ENCODE measurements around the gene ANTKMT.
"Not testable (repeated sequence)": the region's sequence is repeated elsewhere in the genome, so short reads cannot be mapped to it uniquely, and the experiment has no call there.

ANTKMT gene

GRCh38 chr16:681746-682427, 39.1 kb upstream of the ANTKMT start:
- no peak for DNase-seq

GRCh38 chr16:682493-683395, 38.2 kb upstream of the ANTKMT start:
- no peak for DNase-seq

GRCh38 chr16:683396-684070, 37.4 kb upstream of the ANTKMT start:
- no peak for DNase-seq

GRCh38 chr16:684071-684794, 36.7 kb upstream of the ANTKMT start, which contains the start of gene JMJD8:
Gene JMJD8, minus strand, starts transcription at chr16:684334. Its CDS starts 15 bp downstream, at chr16:684319.
- peak; percentile 98 for DNase-seq

- peak; percentile 89 for DNase-seq
Observed at GRCh38 chr16:684961-685696, 35.8 kb upstream of the ANTKMT start.

GRCh38 chr16:685967-686366, 35.0 kb upstream of the ANTKMT start:
- DNase-seq: peak; percentile 11

GRCh38 chr16:686459-687260, 34.3 kb upstream of the ANTKMT start:
- no peak for DNase-seq

- no peak for DNase-seq
Observed at GRCh38 chr16:687499-687898, 33.4 kb upstream of the ANTKMT start.

GRCh38 chr16:689175-689897, 31.6 kb upstream of the ANTKMT start:
- no peak for DNase-seq

- not testable (repeated sequence) for DNase-seq
Observed at GRCh38 chr16:691242-691641, 29.7 kb upstream of the ANTKMT start.

GRCh38 chr16:692356-693108, 28.4 kb upstream of the ANTKMT start:
- no peak for DNase-seq

GRCh38 chr16:693364-693763, 27.6 kb upstream of the ANTKMT start:
- no peak for DNase-seq

- DNase-seq: no peak
Observed at GRCh38 chr16:693766-694165, 27.2 kb upstream of the ANTKMT start.

- DNase-seq: no peak
Observed at GRCh38 chr16:694187-694862, 26.6 kb upstream of the ANTKMT start.

GRCh38 chr16:694863-695354, 26.0 kb upstream of the ANTKMT start:
- DNase-seq: no peak

GRCh38 chr16:695355-696089, 25.4 kb upstream of the ANTKMT start:
- peak; percentile 91 for DNase-seq

- no peak for DNase-seq
Observed at GRCh38 chr16:698911-699671, 21.9 kb upstream of the ANTKMT start.
